ENCODE data around the gene MMP8.

Gene MMP8

DNA sequence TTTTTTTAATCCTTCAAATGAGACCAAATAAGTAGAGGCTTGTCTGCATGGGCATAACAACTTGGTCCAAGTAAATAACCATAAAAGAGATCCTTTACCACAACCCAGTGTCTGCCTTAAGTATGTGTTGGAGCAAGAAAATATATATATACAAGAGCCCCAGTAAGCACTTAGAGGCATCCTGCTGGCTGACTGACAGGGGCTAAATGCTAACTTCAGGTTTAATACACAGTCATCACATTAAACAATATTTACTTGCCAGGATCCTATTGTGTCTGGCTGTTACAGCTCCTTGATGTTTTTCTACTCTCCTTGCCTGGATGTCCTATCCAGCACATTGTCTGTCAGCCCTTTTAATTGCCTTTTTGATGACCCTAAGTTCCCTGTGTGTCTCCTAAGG is 62.1 kb downstream of the MMP8 start:
- TF ChIP-seq TEAD4 (IDR thresholded peaks at IDR 0.05) (no peak), YY1 (IDR thresholded peaks at IDR 0.05; ENCODE audit: low read depth) (no peak), TAF1 (IDR thresholded peaks at IDR 0.05; ENCODE audit: low read depth) (no peak)
